Naive thymus-derived CD4-positive, alpha-beta T cell (primary cell): ENCODE results near the gene PSKH1. TPM values are rescaled to one million over a fixed set of nuclear protein-coding genes. Genes with fewer than 3 reads are reported as not detected.
"Not testable (repeated sequence)": the region's sequence is repeated elsewhere in the genome, so short reads cannot be mapped to it uniquely, and the experiment has no call there.

Source experiments
- ATAC-seq: fragments of 150-1000 bp; cut with Tn5 transposase; 2 replicates; pipeline ENCODE4 v1.10.0; 2021; ENCODE audit warnings: mild to moderate bottlenecking, moderate library complexity
- CTCF ChIA-PET: fragments of 350-600 bp; sonication (Branson Sonifier 250); formaldehyde crosslinking; loops from one replicate; lab custom pipeline; 2021; ENCODE audit warnings: antibody characterized with exemption; lab: Charles Lee
- POLR2A ChIA-PET: fragments of 350-600 bp; sonication (Branson Sonifier 250); formaldehyde crosslinking; loops from one replicate; lab custom pipeline; 2021; ENCODE audit warnings: antibody characterized with exemption, inconsistent platforms; lab: Charles Lee
- DNase-seq, 9 donors: peaks; one replicate each; pipeline versions ENCODE4 v3.0.0 to v3.0.0-alpha.2; 2020 to 2022; ENCODE audit warnings: mixed read lengths in 1 of 9
- H3K27ac ChIP-seq: one replicate; pipeline ENCODE4 v1.7.0; 2013; ENCODE audit warnings: mild to moderate bottlenecking, low read depth, low read length, moderate library complexity
- H3K27me3 ChIP-seq, 2 donors: one replicate each; pipeline ENCODE4 v1.7.0; 2013; ENCODE audit warnings: low read length in 2 of 2, mild to moderate bottlenecking in 2 of 2, moderate library complexity in 2 of 2; ENCODE audit not compliant: control insufficient read depth in 2 of 2, insufficient read depth in 2 of 2
- H3K36me3 ChIP-seq, 3 experiments: 1 replicate in 2 of 3; 2 replicates in 1 of 3; pipeline ENCODE4 v1.7.0; 2013; ENCODE audit warnings: low read length in 3 of 3, mild to moderate bottlenecking in 3 of 3, moderate library complexity in 1 of 3; ENCODE audit not compliant: insufficient read depth in 3 of 3, control insufficient read depth in 2 of 3
- H3K4me1 ChIP-seq, 2 donors: one replicate each; pipeline ENCODE4 v1.7.0; 2013; ENCODE audit warnings: low read length in 2 of 2, mild to moderate bottlenecking in 2 of 2, moderate library complexity in 1 of 2; ENCODE audit not compliant: control insufficient read depth in 2 of 2, insufficient read depth in 2 of 2
- H3K4me3 ChIP-seq: 2 replicates; pipeline ENCODE4 v1.7.0; 2013; ENCODE audit warnings: mild to moderate bottlenecking, low read length
- H3K9me3 ChIP-seq, 3 experiments: 1 replicate in 2 of 3; 2 replicates in 1 of 3; pipeline ENCODE4 v1.7.0; 2013; ENCODE audit warnings: low read length in 3 of 3; ENCODE audit not compliant: control insufficient read depth in 2 of 3
- H3K27ac Mint-ChIP-seq, 9 donors: one replicate each; pipeline ENCODE4 v1.8.0; 2020 to 2022; ENCODE audit warnings: mixed read lengths in 9 of 9, mild to moderate bottlenecking in 8 of 9, moderate library complexity in 5 of 9, inconsistent platforms in 2 of 9
- H3K27me3 Mint-ChIP-seq, 5 donors: one replicate each; pipeline ENCODE4 v1.8.0; 2021 to 2022; ENCODE audit warnings: mixed read lengths in 5 of 5, mild to moderate bottlenecking in 1 of 5
- H3K36me3 Mint-ChIP-seq, 5 donors: one replicate each; pipeline ENCODE4 v1.8.0; 2020 to 2022; ENCODE audit warnings: mixed read lengths in 5 of 5, mild to moderate bottlenecking in 3 of 5, inconsistent platforms in 1 of 5
- H3K4me1 Mint-ChIP-seq, 7 donors: one replicate each; pipeline ENCODE4 v1.8.0; 2020 to 2022; ENCODE audit warnings: mixed read lengths in 7 of 7, mild to moderate bottlenecking in 3 of 7, inconsistent platforms in 1 of 7
- H3K4me3 Mint-ChIP-seq, 10 donors: one replicate each; pipeline ENCODE4 v1.8.0; 2020 to 2022; ENCODE audit warnings: mild to moderate bottlenecking in 10 of 10, mixed read lengths in 10 of 10, moderate library complexity in 6 of 10, inconsistent platforms in 2 of 10
- H3K9me3 Mint-ChIP-seq, 11 donors: one replicate each; pipeline ENCODE4 v1.8.0; 2020 to 2022; ENCODE audit warnings: mixed read lengths in 11 of 11, mild to moderate bottlenecking in 4 of 11, inconsistent platforms in 1 of 11, moderate library complexity in 1 of 11
- intact Hi-C, 2 donors: fragments of 100-400 bp; cut with micrococcal nuclease; formaldehyde crosslinking; loops; one replicate each; pipeline ENCODE4 v1.15.1; 2023
- polyA plus RNA-seq, 2 donors: library from polyadenylated mRNA; unstranded; fragments of 300-500 nt; fragmentation: Illumina TruSeq; gene quantifications; one replicate each; pipeline ENCODE4 v1.2.3, GENCODE V29; 2021
- total RNA-seq, 6 experiments: library from RNA in 5 of 6; stranded (reverse) in 5 of 6; gene quantifications; 1 replicate in 5 of 6; 2 replicates in 1 of 6; pipeline ENCODE4 v1.2.3 and lab custom pipeline; 2021 to 2026

Gene PSKH1
- total and polyA plus RNA-seq, 7 experiments from 2014 or later: 18.0 to 34.0 (median 23.3) TPM

- Histone ChIP-seq H3K36me3 (peaks cover 0 to 46% (median 0%) of the 10 kb centered on the region in 3 experiments), H3K4me3 (no peak overlapping the region), H3K27me3 (no peaks in the 10 kb centered on the region), H3K27ac (no peak overlapping the region), H3K9me3 (no peaks in the 10 kb centered on the region), H3K4me1 (no peaks in the 10 kb centered on the region)
- H3K27ac Mint-ChIP-seq: peak overlapping the region in 5 of 9 donors; percentile 23 to 78 (median 63)
- peaks cover 0 to 8% (median 0%) of the 10 kb centered on the region in 5 donors for H3K36me3 Mint-ChIP-seq
- H3K27me3 Mint-ChIP-seq: no peaks in the 10 kb centered on the region
- no peak overlapping the region for H3K4me3 Mint-ChIP-seq
- H3K9me3 Mint-ChIP-seq: no peaks in the 10 kb centered on the region
- CTCF ChIA-PET: interaction anchor here (0.6 to 1.6 kb wide), 6 partner anchors 21 to 253 kb away, joined by 3 to 5 read pairs (median 4); partner anchors contain the start of gene TSNAXIP1
- DNase-seq (no peak), ATAC-seq (no peak)
- POLR2A ChIA-PET: interaction anchor here (0.5 to 1.8 kb wide), 3 partner anchors 14 to 44 kb away, joined by 3 to 5 read pairs (median 5); no protein-coding TSS in a partner anchor
- peaks cover 11 to 27% (median 16%) of the 10 kb centered on the region in 7 donors for H3K4me1 Mint-ChIP-seq
- intact Hi-C loops: no loop called here
Observed at GRCh38 chr16:67862623-67863583, 30.2 kb upstream of the PSKH1 start.

GRCh38 chr16:67864044-67864443 lies 29.0 kb upstream of the PSKH1 start:
- H3K27me3 Mint-ChIP-seq, DNase-seq, H3K27ac ChIP-seq, H3K9me3 Mint-ChIP-seq, H3K27ac Mint-ChIP-seq, H3K27me3 ChIP-seq, H3K36me3 Mint-ChIP-seq, H3K9me3 ChIP-seq, H3K4me3 ChIP-seq, H3K4me3 Mint-ChIP-seq, ATAC-seq, H3K4me1 ChIP-seq: not testable (repeated sequence)
- intact Hi-C loops: loop anchor here in 1 of 2 donors (2.0 kb wide), 2 partner anchors 17 to 191 kb away; partner anchors contain the start of genes CENPT and NUTF2
- POLR2A ChIA-PET: interaction anchor here (0.7 kb wide), 2 partner anchors 152 to 244 kb away, joined by 3 read pairs; no protein-coding TSS in a partner anchor
- H3K36me3 ChIP-seq: peaks cover 0 to 56% (median 4%) of the 10 kb centered on the region in 3 experiments
- peaks cover 4 to 16% (median 8%) of the 10 kb centered on the region in 7 donors for H3K4me1 Mint-ChIP-seq
- CTCF ChIA-PET: interaction anchor here (0.6 to 1.6 kb wide), 2 partner anchors 48 to 550 kb away, joined by 3 to 4 read pairs; no protein-coding TSS in a partner anchor

- Histone ChIP-seq H3K36me3 (peaks cover 0 to 57% (median 4%) of the 10 kb centered on the region in 3 experiments), H3K4me1 (no peaks in the 10 kb centered on the region), H3K27ac (no peak overlapping the region), H3K9me3 (no peaks in the 10 kb centered on the region), H3K27me3 (no peaks in the 10 kb centered on the region), H3K4me3 (no peak overlapping the region)
- H3K27me3 Mint-ChIP-seq: no peaks in the 10 kb centered on the region
- ATAC-seq (no peak), DNase-seq (no peak)
- intact Hi-C loops: loop anchor here in 1 of 2 donors (2.0 kb wide), 2 partner anchors 18 to 192 kb away; partner anchors contain the start of genes CENPT and NUTF2
- H3K9me3 Mint-ChIP-seq: no peaks in the 10 kb centered on the region
- H3K27ac Mint-ChIP-seq: peak overlapping the region in 3 of 9 donors; percentile 25 to 66 (median 60)
- ChIA-PET CTCF (interaction anchor here (0.6 to 2.0 kb wide), 2 partner anchors 343 to 551 kb away, joined by 3 to 5 read pairs; no protein-coding TSS in a partner anchor), POLR2A (interaction anchor here (0.6 to 0.7 kb wide), 2 partner anchors 245 to 359 kb away, joined by 3 read pairs; no protein-coding TSS in a partner anchor)
- H3K36me3 Mint-ChIP-seq: peaks cover 0 to 5% (median 0%) of the 10 kb centered on the region in 5 donors
- H3K4me3 Mint-ChIP-seq: no peak overlapping the region
- H3K4me1 Mint-ChIP-seq: peaks cover 4 to 16% (median 8%) of the 10 kb centered on the region in 7 donors
Observed at GRCh38 chr16:67864594-67864993, 28.5 kb upstream of the PSKH1 start.

DNA sequence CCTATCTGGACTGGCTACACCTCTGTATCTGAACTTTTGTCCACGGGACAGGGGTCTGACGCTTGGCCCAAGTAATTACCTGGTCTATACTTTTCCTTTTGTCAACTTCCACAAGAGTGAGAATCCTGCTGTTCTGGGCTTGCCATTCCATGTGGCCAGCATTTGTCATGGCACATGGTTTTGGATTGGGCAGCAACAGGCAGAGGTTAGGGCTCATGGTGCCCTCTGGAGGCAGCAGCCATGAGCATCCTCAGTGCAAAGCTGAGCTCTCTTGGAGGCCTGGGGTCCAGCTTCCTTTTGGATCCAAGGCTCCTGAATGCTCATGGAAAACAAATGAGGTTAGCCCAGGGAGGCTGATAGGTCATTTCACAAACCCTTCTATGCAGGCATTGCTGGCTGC lies 27.7 kb upstream of the PSKH1 start:
- ChIA-PET CTCF (interaction anchor here (0.6 to 2.0 kb wide), 8 partner anchors 9 to 344 kb away, joined by 3 to 6 read pairs (median 4); partner anchors contain the start of gene NFATC3), POLR2A (interaction anchor here (0.6 kb wide), 1 partner anchor 49 kb away, joined by 5 read pairs; no protein-coding TSS in a partner anchor)
- DNase-seq: peak in 2 of 9 donors; percentile 18 to 19
- H3K9me3 ChIP-seq: no peaks in the 10 kb centered on the region
- no peak overlapping the region for H3K4me3 ChIP-seq
- Mint-ChIP-seq H3K27ac (peak overlapping the region in 1 of 9 donors; percentile 65), H3K4me1 (peaks cover 4 to 16% (median 8%) of the 10 kb centered on the region in 7 donors), H3K9me3 (no peaks in the 10 kb centered on the region), H3K36me3 (peaks cover 0 to 8% (median 0%) of the 10 kb centered on the region in 5 donors), H3K27me3 (no peaks in the 10 kb centered on the region), H3K4me3 (no peak overlapping the region)
- intact Hi-C loops: loop anchor here (1.0 to 2.0 kb wide), 5 partner anchors 19 to 344 kb away; partner anchors contain the start of genes CENPT (in 1 of the 2) and NUTF2 (in 1 of the 2)
- no peaks in the 10 kb centered on the region for H3K4me1 ChIP-seq
- H3K27ac ChIP-seq: no peak overlapping the region
- H3K27me3 ChIP-seq: no peaks in the 10 kb centered on the region
- peaks cover 0 to 61% (median 4%) of the 10 kb centered on the region in 3 experiments for H3K36me3 ChIP-seq
- peak; percentile 64 for ATAC-seq

GRCh38 chr16:67868290-67868689 lies 24.8 kb upstream of the PSKH1 start:
- Histone ChIP-seq H3K36me3 (peaks cover 0 to 37% (median 4%) of the 10 kb centered on the region in 3 experiments), H3K4me1 (peaks cover 4 to 7% of the 10 kb centered on the region in 2 donors), H3K27ac (no peak overlapping the region), H3K4me3 (no peak overlapping the region), H3K27me3 (no peaks in the 10 kb centered on the region), H3K9me3 (no peaks in the 10 kb centered on the region)
- Mint-ChIP-seq H3K4me1 (peaks cover 0 to 10% (median 8%) of the 10 kb centered on the region in 7 donors), H3K36me3 (peaks cover 0 to 9% (median 4%) of the 10 kb centered on the region in 5 donors), H3K27ac (peak overlapping the region in 3 of 9 donors; percentile 31 to 77 (median 65)), H3K4me3 (no peak overlapping the region), H3K27me3 (no peaks in the 10 kb centered on the region), H3K9me3 (no peaks in the 10 kb centered on the region)
- ChIA-PET POLR2A (no interaction called here), CTCF (interaction anchor here (1.6 kb wide), 1 partner anchor 53 kb away, joined by 5 read pairs; no protein-coding TSS in a partner anchor)
- DNase-seq: no peak
- no peak for ATAC-seq
- intact Hi-C loops: no loop called here

- no peak overlapping the region for H3K4me3 ChIP-seq
- H3K27me3 ChIP-seq: no peaks in the 10 kb centered on the region
- H3K4me1 Mint-ChIP-seq: peaks cover 12 to 23% (median 19%) of the 10 kb centered on the region in 7 donors
- peaks cover 0 to 9% (median 4%) of the 10 kb centered on the region in 5 donors for H3K36me3 Mint-ChIP-seq
- no peaks in the 10 kb centered on the region for H3K27me3 Mint-ChIP-seq
- peak overlapping the region in 1 of 9 donors; percentile 38 for H3K27ac Mint-ChIP-seq
- ATAC-seq: no peak
- H3K4me1 ChIP-seq: peaks cover 16% of the 10 kb centered on the region in 2 donors
- intact Hi-C loops: loop anchor here in 1 of 2 donors (5.0 kb wide), 1 partner anchor 37 kb away; no protein-coding TSS in a partner anchor
- no peak overlapping the region for H3K4me3 Mint-ChIP-seq
- CTCF ChIA-PET: interaction anchor here (0.9 kb wide), 1 partner anchor 53 kb away, joined by 3 read pairs; no protein-coding TSS in a partner anchor
- no peaks in the 10 kb centered on the region for H3K9me3 Mint-ChIP-seq
- H3K36me3 ChIP-seq: peaks cover 0 to 36% (median 4%) of the 10 kb centered on the region in 3 experiments
- H3K9me3 ChIP-seq: no peaks in the 10 kb centered on the region
- H3K27ac ChIP-seq: no peak overlapping the region
- no peak for DNase-seq
- POLR2A ChIA-PET: no interaction called here
Observed at GRCh38 chr16:67869653-67870052, 23.4 kb upstream of the PSKH1 start.
